ENCODE measurements around the gene LDLRAD4. TPM values are rescaled to one million over a fixed set of nuclear protein-coding genes. Genes with fewer than 3 reads are reported as not detected.
A peak's percentile ranks its signal among the peaks of the same experiment; 100 is the strongest.

The LDLRAD4 gene
- total RNA-seq, 2 experiments from 2014 or later: 28.4 to 30.1 TPM

- CTCF ChIA-PET: no interaction called here
- POLR2A ChIA-PET: interaction anchor here (1.2 kb wide), 1 partner anchor 21 kb away, joined by 3 read pairs; no protein-coding TSS in a partner anchor
- Mint-ChIP-seq H3K9me3 (no peaks in the 10 kb centered on the region), H3K27ac (no peak overlapping the region), H3K4me3 (no peak overlapping the region), H3K36me3 (peaks cover 5% of the 10 kb centered on the region), H3K4me1 (ENCODE audit: low read depth) (peaks cover 73% of the 10 kb centered on the region), H3K27me3 (peaks cover 9% of the 10 kb centered on the region)
- intact Hi-C loops (cut with micrococcal nuclease): no loop called here
- DNase-seq: no peak
Measured at GRCh38 chr18:13286456-13287125, 68.0 kb downstream of the LDLRAD4 start.

DNA sequence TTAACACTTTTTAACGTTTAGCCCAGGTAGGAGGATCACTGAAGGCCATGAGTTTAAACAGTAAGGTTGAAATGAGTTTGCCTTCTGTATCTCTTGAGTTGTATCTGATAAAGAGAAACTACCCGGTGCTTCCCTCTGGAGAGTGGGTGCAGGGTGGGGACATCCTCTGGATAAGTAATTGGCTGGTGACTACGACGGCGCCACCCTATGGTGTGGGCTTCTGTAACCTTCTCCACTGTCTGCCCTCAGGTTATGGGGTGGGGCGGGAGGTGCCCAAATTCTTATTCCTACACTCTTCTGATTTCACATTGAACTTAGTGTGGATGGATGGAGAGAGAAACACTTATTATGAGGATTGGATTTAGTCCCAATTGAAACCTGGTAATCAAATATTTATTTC, 68.8 kb downstream of the LDLRAD4 start:
- intact Hi-C loops (cut with micrococcal nuclease): no loop called here
- peaks cover 2% of the 10 kb centered on the region for H3K36me3 Mint-ChIP-seq
- CTCF ChIA-PET: interaction anchor here (0.6 kb wide), 1 partner anchor 52 kb away, joined by 3 read pairs; no protein-coding TSS in a partner anchor
- H3K27ac Mint-ChIP-seq: no peak overlapping the region
- DNase-seq: no peak
- H3K4me1 Mint-ChIP-seq (ENCODE audit: low read depth): peaks cover 69% of the 10 kb centered on the region
- POLR2A ChIA-PET: no interaction called here
- H3K4me3 Mint-ChIP-seq: no peak overlapping the region
- no peaks in the 10 kb centered on the region for H3K9me3 Mint-ChIP-seq
- H3K27me3 Mint-ChIP-seq: peaks cover 8% of the 10 kb centered on the region

GRCh38 chr18:13288509-13289133, 70.1 kb downstream of the LDLRAD4 start:
- Mint-ChIP-seq H3K27ac (no peak overlapping the region), H3K9me3 (no peaks in the 10 kb centered on the region), H3K27me3 (peaks cover 9% of the 10 kb centered on the region), H3K4me3 (no peak overlapping the region), H3K36me3 (peaks cover under 1% of the 10 kb centered on the region), H3K4me1 (ENCODE audit: low read depth) (peaks cover 57% of the 10 kb centered on the region)
- DNase-seq: peak; percentile 75
- intact Hi-C loops (cut with micrococcal nuclease): no loop called here
- ChIA-PET CTCF (interaction anchor here (1.7 to 1.8 kb wide), 2 partner anchors 22 to 73 kb away, joined by 6 to 8 read pairs; no protein-coding TSS in a partner anchor), POLR2A (interaction anchor here (1.6 to 3.4 kb wide), 2 partner anchors 23 to 89 kb away, joined by 4 to 11 read pairs; no protein-coding TSS in a partner anchor)

DNA sequence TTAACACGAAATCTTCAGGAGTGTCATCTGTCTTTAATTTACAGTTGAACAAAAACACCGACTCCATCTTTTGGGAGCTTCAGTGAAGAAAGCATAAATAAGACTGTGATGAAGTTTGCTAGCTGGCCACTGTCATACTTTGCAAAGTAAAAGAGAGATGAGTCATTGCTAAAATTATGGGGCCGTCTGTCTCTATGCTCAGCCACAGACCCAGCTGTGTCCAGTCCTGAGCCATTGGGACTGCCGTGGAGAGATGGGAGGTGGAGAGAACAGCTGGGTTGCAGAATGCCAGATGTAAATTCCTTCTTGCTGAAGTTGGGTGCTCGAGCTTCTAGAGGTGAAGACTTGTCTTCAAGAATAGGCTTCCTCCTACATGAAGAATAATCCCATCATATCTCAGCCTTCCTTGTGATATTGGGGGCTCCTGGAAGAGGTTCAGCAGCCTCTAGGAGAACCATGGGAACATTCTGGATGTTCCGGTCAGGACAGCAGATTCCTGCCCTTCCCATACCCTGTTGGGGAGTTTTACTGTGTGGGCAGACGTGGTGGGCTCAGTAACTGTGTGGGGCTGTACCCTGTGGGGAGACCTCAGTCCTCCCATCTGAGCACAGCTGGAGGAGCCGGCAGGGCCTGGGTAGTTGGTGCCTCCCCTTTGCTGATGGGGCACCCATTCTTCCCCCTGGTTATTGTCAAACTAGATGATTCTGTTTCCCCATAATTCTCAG, 71.1 kb downstream of the LDLRAD4 start:
- intact Hi-C loops (cut with micrococcal nuclease): loop anchor here (1.0 to 5.0 kb wide), 3 partner anchors 88 to 328 kb away; no protein-coding TSS in a partner anchor
- POLR2A ChIA-PET: interaction anchor here (1.2 to 3.4 kb wide), 4 partner anchors 10 to 88 kb away, joined by 4 to 11 read pairs (median 5); no protein-coding TSS in a partner anchor

GRCh38 chr18:13290856-13291271, 72.3 kb downstream of the LDLRAD4 start:
- CTCF ChIA-PET: interaction anchor here (0.7 to 1.8 kb wide), 4 partner anchors 14 to 86 kb away, joined by 4 to 7 read pairs (median 4); no protein-coding TSS in a partner anchor
- H3K4me3 Mint-ChIP-seq: no peak overlapping the region
- DNase-seq: peak; percentile 83
- H3K36me3 Mint-ChIP-seq: no peaks in the 10 kb centered on the region
- peaks cover 8% of the 10 kb centered on the region for H3K27me3 Mint-ChIP-seq
- no peaks in the 10 kb centered on the region for H3K9me3 Mint-ChIP-seq
- POLR2A ChIA-PET: interaction anchor here (0.6 to 3.4 kb wide), 7 partner anchors 12 to 86 kb away, joined by 3 to 11 read pairs (median 6); no protein-coding TSS in a partner anchor
- intact Hi-C loops (cut with micrococcal nuclease): loop anchor here (1.0 to 5.0 kb wide), 6 partner anchors 12 to 326 kb away; no protein-coding TSS in a partner anchor
- peak overlapping the region; percentile 82 for H3K27ac Mint-ChIP-seq
- peaks cover 37% of the 10 kb centered on the region for H3K4me1 Mint-ChIP-seq (ENCODE audit: low read depth)

More for the DNA sequence above, 71.1 kb downstream of the LDLRAD4 start:
- H3K9me3 Mint-ChIP-seq: no peaks in the 10 kb centered on the region
- no peak for DNase-seq
- CTCF ChIA-PET: interaction anchor here (1.7 to 1.8 kb wide), 3 partner anchors 16 to 74 kb away, joined by 5 to 8 read pairs (median 6); no protein-coding TSS in a partner anchor
- H3K36me3 Mint-ChIP-seq: no peaks in the 10 kb centered on the region
- H3K27me3 Mint-ChIP-seq: peaks cover 8% of the 10 kb centered on the region
- no peak overlapping the region for H3K4me3 Mint-ChIP-seq
- peaks cover 47% of the 10 kb centered on the region for H3K4me1 Mint-ChIP-seq (ENCODE audit: low read depth)
- peak overlapping the region; percentile 82 for H3K27ac Mint-ChIP-seq

- H3K27ac Mint-ChIP-seq: peak overlapping the region; percentile 20
Measured at GRCh38 chr18:13291299-13291698, 72.7 kb downstream of the LDLRAD4 start.

GRCh38 chr18:13291745-13292447, 73.3 kb downstream of the LDLRAD4 start:
- no peak for DNase-seq
- H3K36me3 Mint-ChIP-seq: no peaks in the 10 kb centered on the region
- POLR2A ChIA-PET: interaction anchor here (1.3 to 3.4 kb wide), 4 partner anchors 13 to 85 kb away, joined by 5 to 11 read pairs (median 8); no protein-coding TSS in a partner anchor
- intact Hi-C loops (cut with micrococcal nuclease): loop anchor here (1.0 to 5.0 kb wide), 5 partner anchors 13 to 325 kb away; no protein-coding TSS in a partner anchor
- no peak overlapping the region for H3K4me3 Mint-ChIP-seq
- H3K27ac Mint-ChIP-seq: peak overlapping the region; percentile 4
- H3K4me1 Mint-ChIP-seq (ENCODE audit: low read depth): peaks cover 37% of the 10 kb centered on the region
- H3K27me3 Mint-ChIP-seq: peaks cover 1% of the 10 kb centered on the region
- CTCF ChIA-PET: interaction anchor here (0.6 to 1.8 kb wide), 2 partner anchors 19 to 76 kb away, joined by 3 to 5 read pairs; no protein-coding TSS in a partner anchor
- H3K9me3 Mint-ChIP-seq: no peaks in the 10 kb centered on the region

More at GRCh38 chr18:13291299-13291698, 72.7 kb downstream of the LDLRAD4 start:
- ChIA-PET CTCF (interaction anchor here (0.6 to 1.8 kb wide), 4 partner anchors 18 to 86 kb away, joined by 3 to 7 read pairs (median 4); no protein-coding TSS in a partner anchor), POLR2A (interaction anchor here (1.3 to 3.4 kb wide), 4 partner anchors 12 to 86 kb away, joined by 5 to 11 read pairs (median 8); no protein-coding TSS in a partner anchor)
- H3K9me3 Mint-ChIP-seq: no peaks in the 10 kb centered on the region
- DNase-seq: no peak
- H3K4me3 Mint-ChIP-seq: no peak overlapping the region
- intact Hi-C loops (cut with micrococcal nuclease): loop anchor here (1.0 to 5.0 kb wide), 5 partner anchors 12 to 326 kb away; no protein-coding TSS in a partner anchor
- no peaks in the 10 kb centered on the region for H3K36me3 Mint-ChIP-seq
- H3K27me3 Mint-ChIP-seq: peaks cover 5% of the 10 kb centered on the region
- peaks cover 35% of the 10 kb centered on the region for H3K4me1 Mint-ChIP-seq (ENCODE audit: low read depth)

DNA sequence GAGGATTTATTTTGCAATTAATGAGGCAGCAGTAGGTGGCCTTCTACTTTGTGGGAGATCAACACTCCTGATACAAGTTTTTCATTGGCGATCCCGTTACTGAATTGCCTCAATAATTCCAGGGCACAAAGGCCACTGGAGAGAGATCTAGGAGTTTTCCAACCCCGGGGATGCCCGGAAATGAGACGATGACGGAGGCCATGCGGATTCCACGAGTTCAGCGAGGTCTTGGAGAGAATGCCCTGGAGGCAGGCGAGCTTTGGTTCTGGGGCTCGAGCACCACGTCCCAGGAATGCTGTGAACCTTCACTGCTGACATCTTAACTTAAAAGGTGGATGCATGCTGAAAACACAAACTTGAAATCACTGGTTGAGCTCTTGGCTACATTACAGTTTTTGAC, 74.2 kb downstream of the LDLRAD4 start:
- Mint-ChIP-seq H3K4me3 (no peak overlapping the region), H3K9me3 (no peaks in the 10 kb centered on the region), H3K27me3 (peaks cover 1% of the 10 kb centered on the region), H3K4me1 (ENCODE audit: low read depth) (peaks cover 37% of the 10 kb centered on the region), H3K27ac (no peak overlapping the region), H3K36me3 (no peaks in the 10 kb centered on the region)
- POLR2A ChIA-PET: no interaction called here
- DNase-seq: no peak
- intact Hi-C loops (cut with micrococcal nuclease): loop anchor here (5.0 kb wide), 1 partner anchor 325 kb away; no protein-coding TSS in a partner anchor
- CTCF ChIA-PET: no interaction called here

DNA sequence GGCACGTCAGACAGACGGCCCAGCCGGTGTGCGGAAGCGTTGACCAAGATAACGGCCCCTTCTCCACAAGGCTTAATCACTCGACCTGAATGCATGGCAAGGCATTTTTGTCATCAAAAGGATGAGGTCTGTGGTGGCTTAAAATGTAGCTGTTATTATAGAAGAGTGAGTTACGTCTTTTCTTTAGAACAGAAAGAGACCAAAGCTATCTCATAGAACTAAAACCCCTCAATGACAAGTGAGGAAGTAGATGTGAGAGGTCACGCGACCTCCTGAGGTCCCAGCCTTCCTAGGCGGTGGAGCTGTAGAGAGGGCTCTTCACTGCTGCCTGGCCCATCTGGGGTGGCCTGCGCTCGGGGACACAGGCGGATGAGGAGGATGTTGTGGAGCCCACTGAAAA, 75.7 kb downstream of the LDLRAD4 start:
- H3K36me3 Mint-ChIP-seq: no peaks in the 10 kb centered on the region
- H3K27me3 Mint-ChIP-seq: peaks cover 1% of the 10 kb centered on the region
- peaks cover 30% of the 10 kb centered on the region for H3K4me1 Mint-ChIP-seq (ENCODE audit: low read depth)
- intact Hi-C loops (cut with micrococcal nuclease): loop anchor here (5.0 kb wide), 1 partner anchor 323 kb away; no protein-coding TSS in a partner anchor
- H3K4me3 Mint-ChIP-seq: no peak overlapping the region
- DNase-seq: no peak
- no peaks in the 10 kb centered on the region for H3K9me3 Mint-ChIP-seq
- H3K27ac Mint-ChIP-seq: no peak overlapping the region
- POLR2A ChIA-PET: no interaction called here
- CTCF ChIA-PET: no interaction called here

- intact Hi-C loops (cut with micrococcal nuclease): no loop called here
- Mint-ChIP-seq H3K4me3 (no peak overlapping the region), H3K36me3 (no peaks in the 10 kb centered on the region), H3K9me3 (no peaks in the 10 kb centered on the region), H3K4me1 (ENCODE audit: low read depth) (peaks cover 14% of the 10 kb centered on the region), H3K27ac (no peak overlapping the region), H3K27me3 (peaks cover 1% of the 10 kb centered on the region)
- POLR2A ChIA-PET: no interaction called here
- CTCF ChIA-PET: no interaction called here
- no peak for DNase-seq
Measured at GRCh38 chr18:13295894-13296293, 77.3 kb downstream of the LDLRAD4 start.
